HCT116 (cell line): ENCODE data around the gene ANKRD9. TPM values are rescaled to one million over a fixed set of nuclear protein-coding genes. Genes with fewer than 3 reads are reported as not detected.

Experiments used
- ATAC-seq: fragments of 200-7000 bp; cut with Tn5 transposase; 2 replicates; pipeline ENCODE4 v1.9.1; 2020; ENCODE audit warnings: mild to moderate bottlenecking, moderate library complexity
- BruUV-seq: library from RNA; stranded (reverse); fragments of 400-500 nt; replicated peaks from 2 replicates; lab custom pipeline; 2021; lab: Mats Ljungman, UMichigan
- CTCF ChIA-PET: fragments of 300-600 bp; sonication (Branson Sonifier 250); formaldehyde crosslinking; loops from one replicate; lab custom pipeline; 2021; ENCODE audit warnings: antibody characterized with exemption; lab: Charles Lee
- POLR2A ChIA-PET: fragments of 300-600, 350-600 bp; sonication (Branson Sonifier 250); formaldehyde crosslinking; loops from one replicate; lab custom pipeline; 2021; ENCODE audit warnings: antibody characterized with exemption; lab: Charles Lee
- RAD21 ChIA-PET, 2 experiments: fragments of 300-600 bp; sonication (Branson Sonifier 250); formaldehyde crosslinking; loops; one replicate each; lab custom pipeline; 2023; ENCODE audit warnings: low total read pairs in 2 of 2; ENCODE audit not compliant: uncharacterized antibody in 2 of 2, unreplicated experiment in 2 of 2, low non-redundant PET in 1 of 2; lab: Charles Lee
- DNase-seq: peaks from one replicate; pipeline ENCODE4 v3.0.0-alpha.2; 2010; ENCODE audit warnings: low read depth, low spot score
- H2AFZ ChIP-seq: fragments of 200-600 bp; shearing (Covaris generic), sonication (generic); 2 replicates; pipeline ENCODE4 v1.6.1; 2017; ENCODE audit warnings: low read depth, mixed run types, mixed read lengths, antibody characterized with exemption, low read length; ENCODE audit not compliant: poor library complexity, severe bottlenecking
- H3K27ac ChIP-seq: 2 replicates; pipeline ENCODE4 v1.5.1; 2012; ENCODE audit warnings: low read depth, low read length
- H3K27me3 ChIP-seq: fragments of 200-600 bp; sonication (generic); 2 replicates; pipeline ENCODE4 v1.6.1; 2016; ENCODE audit warnings: mixed run types, low read length, mixed read lengths; ENCODE audit not compliant: insufficient read depth
- H3K36me3 ChIP-seq, 2 experiments: fragments of 200-500 bp in 1 of 2; fragments of 200-600 bp in 1 of 2; sonication (Bioruptor generic) in 1 of 2; sonication (generic) in 1 of 2; 2 replicates each; pipeline versions ENCODE4 v1.5.1 to v1.6.1; 2014 to 2016; ENCODE audit warnings: low read length in 2 of 2, inconsistent platforms in 1 of 2, mixed read lengths in 1 of 2, mixed run types in 1 of 2; ENCODE audit not compliant: insufficient read depth in 2 of 2, control insufficient read depth in 1 of 2
- H3K4me1 ChIP-seq, 2 experiments: fragments of 200-600 bp in 1 of 2; sonication (generic) in 1 of 2; 2 replicates each; pipeline versions ENCODE4 v1.5.1 to v1.6.1; 2012 to 2017; ENCODE audit warnings: low read length in 2 of 2, inconsistent platforms in 1 of 2, mild to moderate bottlenecking in 1 of 2, mixed read lengths in 1 of 2, mixed run types in 1 of 2, moderate library complexity in 1 of 2; ENCODE audit not compliant: insufficient read depth in 2 of 2, control insufficient read depth in 1 of 2
- H3K4me2 ChIP-seq: fragments of 200-600 bp; sonication (generic); 2 replicates; pipeline ENCODE4 v1.6.1; 2017; ENCODE audit warnings: mixed run types, low read length, mixed read lengths
- H3K4me3 ChIP-seq, 2 experiments: fragments of 200-600 bp in 1 of 2; sonication (generic) in 1 of 2; replicated peaks in 1 of 2; 2 replicates each; pipeline ENCODE4 v1.5.1; 2011 to 2016; ENCODE audit warnings: low read length in 2 of 2, control low read depth in 1 of 2, low read depth in 1 of 2, mild to moderate bottlenecking in 1 of 2, mixed read lengths in 1 of 2, mixed run types in 1 of 2
- H3K79me2 ChIP-seq: fragments of 200-600 bp; sonication (generic); 2 replicates; pipeline ENCODE4 v1.6.1; 2017; ENCODE audit warnings: mild to moderate bottlenecking, mixed run types, low read length, moderate library complexity, mixed read lengths; ENCODE audit not compliant: insufficient read depth
- H3K9ac ChIP-seq: fragments of 200-600 bp; sonication (generic); 2 replicates; pipeline ENCODE4 v1.6.1; 2016; ENCODE audit warnings: low read length, mixed read lengths
- H3K9me2 ChIP-seq: fragments of 200-600 bp; sonication (generic), shearing (Covaris generic); 2 replicates; pipeline ENCODE4 v1.6.1; 2017; ENCODE audit warnings: mixed run types, mild to moderate bottlenecking, moderate library complexity; ENCODE audit not compliant: insufficient read depth
- H3K9me3 ChIP-seq, 2 experiments: fragments of 200-500 bp in 1 of 2; fragments of 200-600 bp in 1 of 2; sonication (Bioruptor generic) in 1 of 2; sonication (generic) in 1 of 2; 2 replicates each; pipeline ENCODE4 v1.6.1; 2014 to 2017; ENCODE audit warnings: low read length in 2 of 2, mixed read lengths in 2 of 2, inconsistent platforms in 1 of 2, low read depth in 1 of 2, mild to moderate bottlenecking in 1 of 2, mixed run types in 1 of 2, moderate library complexity in 1 of 2; ENCODE audit not compliant: control insufficient read depth in 1 of 2, insufficient read depth in 1 of 2
- H4K20me1 ChIP-seq: fragments of 200-600 bp; sonication (generic), shearing (Covaris generic); 2 replicates; pipeline ENCODE4 v1.6.1; 2017; ENCODE audit warnings: mixed run types, mild to moderate bottlenecking, moderate library complexity; ENCODE audit not compliant: insufficient read depth
- CBX3 ChIP-seq: IDR thresholded peaks from 2 replicates; pipeline ENCODE4 v1.6.1; 2012; ENCODE audit warnings: low read depth
- CEBPB ChIP-seq: IDR thresholded peaks from 2 replicates; pipeline ENCODE4 v1.6.1; 2012; ENCODE audit warnings: low read depth
- EZH2 ChIP-seq: fragments of 200-600 bp; sonication (generic); IDR thresholded peaks from 2 replicates; pipeline ENCODE4 v1.6.1; 2017; ENCODE audit warnings: antibody characterized with exemption, mixed run types
- EZH2phosphoT487 ChIP-seq: fragments of 200-600 bp; IDR thresholded peaks from 2 replicates; pipeline ENCODE4 v1.6.1; 2018; ENCODE audit warnings: antibody characterized with exemption, borderline replicate concordance
- FOSL1 ChIP-seq: IDR thresholded peaks from 2 replicates; pipeline ENCODE4 v1.6.1; 2012; ENCODE audit warnings: low read depth
- JUND ChIP-seq: IDR thresholded peaks from 2 replicates; pipeline ENCODE4 v1.6.1; 2012
- POLR2A ChIP-seq: IDR thresholded peaks from 2 replicates; pipeline ENCODE4 v1.7.0; 2011; ENCODE audit warnings: borderline replicate concordance; ENCODE audit not compliant: insufficient read depth, insufficient read length; ENCODE audit errors: extremely low read depth
- SRF ChIP-seq: IDR thresholded peaks from 2 replicates; pipeline ENCODE4 v1.6.1; 2012; ENCODE audit warnings: low read depth
- TCF7L2 ChIP-seq: IDR thresholded peaks from 2 replicates; pipeline ENCODE4 v1.7.0; 2011; ENCODE audit warnings: borderline replicate concordance, inconsistent platforms; ENCODE audit not compliant: insufficient read depth, insufficient read length; ENCODE audit errors: extremely low read depth
- ZNF274 ChIP-seq: fragments of 200-500 bp; sonication (Bioruptor generic); IDR thresholded peaks from 2 replicates; pipeline ENCODE4 v1.6.1; 2014; ENCODE audit warnings: mild to moderate bottlenecking, low read depth, low read length, inconsistent platforms
- intact Hi-C: fragments of 100-400 bp; cut with micrococcal nuclease; formaldehyde crosslinking; loops from 2 replicates; pipeline ENCODE4 v1.10.0; 2022
- total RNA-seq: library from RNA; stranded (reverse); gene quantifications from one replicate; pipeline ENCODE4 v1.2.1, GENCODE V29; 2021; ENCODE audit not compliant: unreplicated experiment
- TF ChIP-seq, protein P1 (sequence below): IDR thresholded peaks from 2 replicates; pipeline ENCODE4 v1.6.1; 2012
- TF ChIP-seq, protein P2 (sequence below): IDR thresholded peaks from 2 replicates; pipeline ENCODE4 v1.6.1; 2012
- TF ChIP-seq, protein P3 (sequence below), 3 experiments: fragments of 200-600 bp in 1 of 3; sonication (generic) in 1 of 3; IDR thresholded peaks in 2 of 3; conservative IDR thresholded peaks in 1 of 3; 2 replicates each; pipeline ENCODE4 v1.5.1; 2012 to 2017; ENCODE audit warnings: low read depth in 2 of 3, low read length in 2 of 3, antibody characterized with exemption in 1 of 3, borderline replicate concordance in 1 of 3, control low read depth in 1 of 3, mild to moderate bottlenecking in 1 of 3, mixed read lengths in 1 of 3, mixed run types in 1 of 3, moderate library complexity in 1 of 3; ENCODE audit not compliant: insufficient read depth in 1 of 3
- TF ChIP-seq, protein P4 (sequence below): IDR thresholded peaks from 2 replicates; pipeline ENCODE4 v1.6.1; 2012; ENCODE audit warnings: low read depth

ANKRD9 gene
- total RNA-seq, 1 experiment from 2014 or later: 29.0 TPM

DNA sequence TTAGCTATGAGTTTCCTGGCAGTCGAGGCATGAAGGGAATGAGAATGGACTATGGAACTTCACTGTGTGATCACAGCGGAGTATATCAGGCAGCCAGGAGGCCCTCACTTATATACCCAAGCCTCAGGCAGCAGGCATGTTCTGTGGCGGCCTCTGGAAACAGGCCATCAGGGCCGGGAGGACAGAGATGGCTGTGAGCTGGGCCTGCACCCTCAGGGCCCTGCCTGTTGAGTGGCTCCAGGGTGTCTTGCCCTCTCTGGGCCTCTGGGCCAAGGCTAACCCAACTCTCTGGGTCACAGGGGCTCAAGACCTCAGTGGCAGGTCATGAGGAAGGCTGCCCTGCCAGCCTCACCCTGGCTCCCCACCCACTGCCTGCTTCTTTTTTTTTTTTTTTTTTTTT lies 49.0 kb upstream of the ANKRD9 start:
- POLR2A ChIA-PET: interaction anchor here (1.2 to 2.9 kb wide), 2 partner anchors 30 to 34 kb away, joined by 5 to 8 read pairs; no protein-coding TSS in a partner anchor

More for the DNA sequence above, 49.0 kb upstream of the ANKRD9 start:
- ATAC-seq (no peak), DNase-seq (no peak)
- Histone ChIP-seq H4K20me1 (no peaks in the 10 kb centered on the region), H3K79me2 (peaks cover 8% of the 10 kb centered on the region), H3K4me1 (peaks cover 3 to 11% of the 10 kb centered on the region in 2 experiments; a peak in 2 of 4 replicates), H3K27ac (no peak overlapping the region), H3K9ac (no peak overlapping the region), H3K9me2 (no peaks in the 10 kb centered on the region), H3K27me3 (no peaks in the 10 kb centered on the region), H3K9me3 (no peaks in the 10 kb centered on the region), H2AFZ (no peak overlapping the region), H3K4me3 (no peak overlapping the region), H3K36me3 (no peaks in the 10 kb centered on the region), H3K4me2 (no peak overlapping the region)
- intact Hi-C loops: no loop called here
- CTCF ChIA-PET: interaction anchor here (0.7 kb wide), 1 partner anchor 31 kb away, joined by 4 read pairs; no protein-coding TSS in a partner anchor
- no TSS peak for BruUV-seq
- RAD21 ChIA-PET: no interaction called here
- TF ChIP-seq CBX3 (no peak), JUND (no peak), CEBPB (no peak), TCF7L2 (no peak), POLR2A (no peak), SRF (no peak), EZH2phosphoT487 (no peak), ZNF274 (no peak), FOSL1 (no peak), EZH2 (no peak)
- TF ChIP-seq, protein P1, sequence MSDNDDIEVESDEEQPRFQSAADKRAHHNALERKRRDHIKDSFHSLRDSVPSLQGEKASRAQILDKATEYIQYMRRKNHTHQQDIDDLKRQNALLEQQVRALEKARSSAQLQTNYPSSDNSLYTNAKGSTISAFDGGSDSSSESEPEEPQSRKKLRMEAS: no peak
- TF ChIP-seq, protein P2, sequence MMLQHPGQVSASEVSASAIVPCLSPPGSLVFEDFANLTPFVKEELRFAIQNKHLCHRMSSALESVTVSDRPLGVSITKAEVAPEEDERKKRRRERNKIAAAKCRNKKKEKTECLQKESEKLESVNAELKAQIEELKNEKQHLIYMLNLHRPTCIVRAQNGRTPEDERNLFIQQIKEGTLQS: no peak
- TF ChIP-seq, protein P3, sequence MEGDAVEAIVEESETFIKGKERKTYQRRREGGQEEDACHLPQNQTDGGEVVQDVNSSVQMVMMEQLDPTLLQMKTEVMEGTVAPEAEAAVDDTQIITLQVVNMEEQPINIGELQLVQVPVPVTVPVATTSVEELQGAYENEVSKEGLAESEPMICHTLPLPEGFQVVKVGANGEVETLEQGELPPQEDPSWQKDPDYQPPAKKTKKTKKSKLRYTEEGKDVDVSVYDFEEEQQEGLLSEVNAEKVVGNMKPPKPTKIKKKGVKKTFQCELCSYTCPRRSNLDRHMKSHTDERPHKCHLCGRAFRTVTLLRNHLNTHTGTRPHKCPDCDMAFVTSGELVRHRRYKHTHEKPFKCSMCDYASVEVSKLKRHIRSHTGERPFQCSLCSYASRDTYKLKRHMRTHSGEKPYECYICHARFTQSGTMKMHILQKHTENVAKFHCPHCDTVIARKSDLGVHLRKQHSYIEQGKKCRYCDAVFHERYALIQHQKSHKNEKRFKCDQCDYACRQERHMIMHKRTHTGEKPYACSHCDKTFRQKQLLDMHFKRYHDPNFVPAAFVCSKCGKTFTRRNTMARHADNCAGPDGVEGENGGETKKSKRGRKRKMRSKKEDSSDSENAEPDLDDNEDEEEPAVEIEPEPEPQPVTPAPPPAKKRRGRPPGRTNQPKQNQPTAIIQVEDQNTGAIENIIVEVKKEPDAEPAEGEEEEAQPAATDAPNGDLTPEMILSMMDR (IDR thresholded peaks at IDR 0.05 in 2 of 3, conservative IDR thresholded peaks at IDR 0.05 in 1 of 3; ENCODE audit: borderline replicate concordance in 1 of 3, insufficient read depth in 1 of 3, low read depth in 2 of 3, low read length in 2 of 3): no peak
- TF ChIP-seq, protein P4, sequence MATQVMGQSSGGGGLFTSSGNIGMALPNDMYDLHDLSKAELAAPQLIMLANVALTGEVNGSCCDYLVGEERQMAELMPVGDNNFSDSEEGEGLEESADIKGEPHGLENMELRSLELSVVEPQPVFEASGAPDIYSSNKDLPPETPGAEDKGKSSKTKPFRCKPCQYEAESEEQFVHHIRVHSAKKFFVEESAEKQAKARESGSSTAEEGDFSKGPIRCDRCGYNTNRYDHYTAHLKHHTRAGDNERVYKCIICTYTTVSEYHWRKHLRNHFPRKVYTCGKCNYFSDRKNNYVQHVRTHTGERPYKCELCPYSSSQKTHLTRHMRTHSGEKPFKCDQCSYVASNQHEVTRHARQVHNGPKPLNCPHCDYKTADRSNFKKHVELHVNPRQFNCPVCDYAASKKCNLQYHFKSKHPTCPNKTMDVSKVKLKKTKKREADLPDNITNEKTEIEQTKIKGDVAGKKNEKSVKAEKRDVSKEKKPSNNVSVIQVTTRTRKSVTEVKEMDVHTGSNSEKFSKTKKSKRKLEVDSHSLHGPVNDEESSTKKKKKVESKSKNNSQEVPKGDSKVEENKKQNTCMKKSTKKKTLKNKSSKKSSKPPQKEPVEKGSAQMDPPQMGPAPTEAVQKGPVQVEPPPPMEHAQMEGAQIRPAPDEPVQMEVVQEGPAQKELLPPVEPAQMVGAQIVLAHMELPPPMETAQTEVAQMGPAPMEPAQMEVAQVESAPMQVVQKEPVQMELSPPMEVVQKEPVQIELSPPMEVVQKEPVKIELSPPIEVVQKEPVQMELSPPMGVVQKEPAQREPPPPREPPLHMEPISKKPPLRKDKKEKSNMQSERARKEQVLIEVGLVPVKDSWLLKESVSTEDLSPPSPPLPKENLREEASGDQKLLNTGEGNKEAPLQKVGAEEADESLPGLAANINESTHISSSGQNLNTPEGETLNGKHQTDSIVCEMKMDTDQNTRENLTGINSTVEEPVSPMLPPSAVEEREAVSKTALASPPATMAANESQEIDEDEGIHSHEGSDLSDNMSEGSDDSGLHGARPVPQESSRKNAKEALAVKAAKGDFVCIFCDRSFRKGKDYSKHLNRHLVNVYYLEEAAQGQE: no peak
